22Rv1 (cell line): ENCODE data around the gene NLRC3.

ENCODE experiments used
- H3K27ac ChIP-seq: fragments of 450-650 bp; 2 replicates; pipeline ENCODE4 v1.5.1; 2017
- CTCF ChIP-seq: fragments of 450-650 bp; IDR thresholded peaks from 2 replicates; pipeline ENCODE4 v1.5.1; 2017; ENCODE audit warnings: mild to moderate bottlenecking
- ZFX ChIP-seq: fragments of 450-650 bp; IDR thresholded peaks from 2 replicates; pipeline ENCODE4 v1.6.1; 2017; ENCODE audit warnings: antibody characterized with exemption, borderline replicate concordance

Gene NLRC3

GRCh38 chr16:3492356-3492755, 84.8 kb downstream of the NLRC3 start:
- no peak overlapping the region for H3K27ac ChIP-seq
- TF ChIP-seq ZFX (no peak), CTCF (no peak)

DNA sequence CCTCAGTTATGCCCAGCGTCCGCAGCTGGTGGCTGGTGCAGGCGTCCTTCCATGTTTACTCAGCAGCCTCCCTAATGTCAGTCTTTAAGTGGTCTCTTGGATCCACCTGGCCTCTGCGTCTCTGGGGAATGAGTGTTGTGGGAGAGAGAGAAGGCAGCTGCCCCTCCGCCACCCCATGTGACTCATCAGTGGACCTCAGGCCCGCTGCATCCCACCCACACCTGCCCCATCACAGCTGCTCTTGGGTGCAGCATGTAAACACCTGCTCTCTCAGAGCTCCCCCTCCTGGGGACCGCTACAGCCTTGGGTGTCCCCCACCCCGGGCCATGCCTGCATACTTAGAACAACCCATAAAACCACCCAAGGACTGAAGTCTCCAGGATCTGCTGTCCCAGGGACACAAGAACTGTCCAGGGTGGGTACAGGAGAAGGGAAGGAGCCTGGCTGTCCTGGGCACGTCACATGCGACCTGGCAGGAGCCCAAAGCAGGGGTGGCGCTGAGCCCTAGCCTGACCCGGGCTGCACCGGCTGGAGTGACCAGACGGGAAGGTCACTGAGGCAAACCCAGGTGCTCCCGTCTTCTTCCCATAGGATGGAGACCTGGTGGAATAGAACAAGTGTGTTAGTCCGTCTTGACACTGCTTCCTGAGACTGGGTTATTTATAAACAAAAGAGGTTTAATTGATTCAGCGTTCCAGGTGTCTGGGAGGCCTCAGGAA, 86.1 kb downstream of the NLRC3 start:
- TF ChIP-seq CTCF (no peak), ZFX (no peak)
- no peak overlapping the region for H3K27ac ChIP-seq
